Astrocyte (in vitro differentiated cells and primary cell): ENCODE results near the gene TGM5. TPM values are rescaled to one million over a fixed set of nuclear protein-coding genes. Genes with fewer than 3 reads are reported as not detected.
"Not testable (repeated sequence)": the region's sequence is repeated elsewhere in the genome, so short reads cannot be mapped to it uniquely, and the experiment has no call there.

ENCODE experiments used
- DNase-seq: peaks from one replicate; pipeline ENCODE4 v3.0.0-alpha.2; 2010; ENCODE audit warnings: low read depth
- FAIRE-seq: peaks from 2 replicates; lab custom pipeline; 2011; peaks lifted over from hg19 to GRCh38; lab: Jason Lieb, UNC
- H2AFZ ChIP-seq: 2 replicates; pipeline ENCODE4 v1.6.0; 2012; ENCODE audit warnings: low read depth, low read length, inconsistent platforms
- H3K27ac ChIP-seq: 2 replicates; pipeline ENCODE4 v1.5.1; 2011; ENCODE audit warnings: low read depth, low read length, inconsistent platforms
- H3K27me3 ChIP-seq: 2 replicates; pipeline ENCODE4 v1.6.0; 2011; ENCODE audit warnings: low read length, inconsistent platforms; ENCODE audit not compliant: insufficient read depth
- H3K36me3 ChIP-seq: 2 replicates; pipeline ENCODE4 v1.5.1; 2011; ENCODE audit warnings: low read length, inconsistent platforms; ENCODE audit not compliant: insufficient read depth
- H3K4me1 ChIP-seq: 2 replicates; pipeline ENCODE4 v1.5.1; 2011; ENCODE audit warnings: low read length, inconsistent platforms; ENCODE audit not compliant: insufficient read depth
- H3K4me2 ChIP-seq: 2 replicates; pipeline ENCODE4 v1.6.0; 2012; ENCODE audit warnings: low read length, inconsistent platforms
- H3K4me3 ChIP-seq: 2 replicates; pipeline ENCODE4 v1.5.1; 2011; ENCODE audit warnings: low read depth, mild to moderate bottlenecking, low read length, inconsistent platforms; ENCODE audit not compliant: insufficient read depth
- H3K79me2 ChIP-seq: 2 replicates; pipeline ENCODE4 v1.6.0; 2012; ENCODE audit warnings: mild to moderate bottlenecking, low read length, inconsistent platforms; ENCODE audit not compliant: insufficient read depth
- H3K9ac ChIP-seq: 2 replicates; pipeline ENCODE4 v1.6.0; 2012; ENCODE audit warnings: mild to moderate bottlenecking, low read length, inconsistent platforms
- H3K9me3 ChIP-seq: 2 replicates; pipeline ENCODE4 v1.5.1; 2012; ENCODE audit warnings: low read depth, mild to moderate bottlenecking, low read length, inconsistent platforms; ENCODE audit not compliant: insufficient read depth
- H4K20me1 ChIP-seq: 2 replicates; pipeline ENCODE4 v1.6.0; 2012; ENCODE audit warnings: low read length, inconsistent platforms; ENCODE audit not compliant: insufficient read depth
- H3K27ac Mint-ChIP-seq: one replicate; pipeline ENCODE4 v1.8.0; 2021; ENCODE audit warnings: mild to moderate bottlenecking, mixed read lengths; ENCODE audit not compliant: unreplicated experiment
- H3K27me3 Mint-ChIP-seq: one replicate; pipeline ENCODE4 v1.8.0; 2021; ENCODE audit warnings: low read depth, mixed read lengths; ENCODE audit not compliant: unreplicated experiment
- H3K36me3 Mint-ChIP-seq: one replicate; pipeline ENCODE4 v1.8.0; 2021; ENCODE audit warnings: low read depth, mixed read lengths; ENCODE audit not compliant: unreplicated experiment
- H3K4me1 Mint-ChIP-seq: one replicate; pipeline ENCODE4 v1.8.0; 2021; ENCODE audit warnings: low read depth, mixed read lengths; ENCODE audit not compliant: unreplicated experiment
- H3K4me3 Mint-ChIP-seq: one replicate; pipeline ENCODE4 v1.8.0; 2021; ENCODE audit warnings: mild to moderate bottlenecking, moderate library complexity, mixed read lengths; ENCODE audit not compliant: unreplicated experiment
- H3K9me3 Mint-ChIP-seq: one replicate; pipeline ENCODE4 v1.8.0; 2021; ENCODE audit warnings: mild to moderate bottlenecking, mixed read lengths; ENCODE audit not compliant: unreplicated experiment
- CTCF ChIP-seq: IDR thresholded peaks from 2 replicates; pipeline ENCODE4 v1.5.1; 2011; ENCODE audit warnings: low read depth, mild to moderate bottlenecking, inconsistent platforms, low read length, moderate library complexity; ENCODE audit not compliant: insufficient read depth
- EZH2 ChIP-seq: IDR thresholded peaks from 2 replicates; pipeline ENCODE4 v1.6.1; 2012; ENCODE audit warnings: mild to moderate bottlenecking, low read length, inconsistent platforms; ENCODE audit not compliant: insufficient read depth
- total RNA-seq: library from RNA; stranded (reverse); gene quantifications from 2 replicates; pipeline ENCODE4 v1.2.1, GENCODE V29; 2021

TGM5 gene
- total RNA-seq, 1 donor from 2014 or later, result 0.16 TPM

GRCh38 chr15:43274136-43274535 is 7.4 kb upstream of the TGM5 start:
- H3K9ac ChIP-seq, result no peak overlapping the region
- no peaks in the 10 kb centered on the region for H3K79me2 ChIP-seq
- H4K20me1 ChIP-seq, result no peaks in the 10 kb centered on the region
- no peak for DNase-seq
- peaks cover 26% of the 10 kb centered on the region for H3K27me3 ChIP-seq
- H3K9me3 ChIP-seq, result no peaks in the 10 kb centered on the region
- peaks cover 34% of the 10 kb centered on the region for H3K27me3 Mint-ChIP-seq
- TF ChIP-seq CTCF (no peak), EZH2 (no peak)
- H3K27ac ChIP-seq, result no peak overlapping the region
- no peak overlapping the region for H2AFZ ChIP-seq
- no peaks in the 10 kb centered on the region for H3K4me1 ChIP-seq
- H3K4me3 ChIP-seq, result no peak overlapping the region
- no peak overlapping the region for H3K4me2 ChIP-seq
- no peaks in the 10 kb centered on the region for H3K4me1 Mint-ChIP-seq
- H3K36me3 Mint-ChIP-seq, result no peaks in the 10 kb centered on the region
- H3K9me3 Mint-ChIP-seq, result peaks cover 7% of the 10 kb centered on the region
- no peak overlapping the region for H3K27ac Mint-ChIP-seq
- no peak overlapping the region for H3K4me3 Mint-ChIP-seq
- no peak for FAIRE-seq
- H3K36me3 ChIP-seq, result no peaks in the 10 kb centered on the region

GRCh38 chr15:43273243-43273642 is 6.5 kb upstream of the TGM5 start:
- Histone ChIP-seq H3K9me3 (no peaks in the 10 kb centered on the region), H3K27ac (no peak overlapping the region), H3K9ac (no peak overlapping the region), H3K36me3 (no peaks in the 10 kb centered on the region), H3K4me1 (no peaks in the 10 kb centered on the region), H2AFZ (no peak overlapping the region), H4K20me1 (no peaks in the 10 kb centered on the region), H3K79me2 (no peaks in the 10 kb centered on the region), H3K4me2 (no peak overlapping the region), H3K27me3 (peaks cover 20% of the 10 kb centered on the region), H3K4me3 (no peak overlapping the region)
- TF ChIP-seq CTCF (no peak), EZH2 (no peak)
- peaks cover 7% of the 10 kb centered on the region for H3K9me3 Mint-ChIP-seq
- no peaks in the 10 kb centered on the region for H3K4me1 Mint-ChIP-seq
- FAIRE-seq (no peak), DNase-seq (no peak)
- H3K4me3 Mint-ChIP-seq, result no peak overlapping the region
- H3K27ac Mint-ChIP-seq, result no peak overlapping the region
- peaks cover 35% of the 10 kb centered on the region for H3K27me3 Mint-ChIP-seq
- H3K36me3 Mint-ChIP-seq, result no peaks in the 10 kb centered on the region

GRCh38 chr15:43271908-43272307 is 5.2 kb upstream of the TGM5 start:
- H3K4me1 ChIP-seq, H4K20me1 ChIP-seq, H3K79me2 ChIP-seq, H3K4me2 ChIP-seq, H3K9me3 ChIP-seq, H3K36me3 Mint-ChIP-seq, H3K4me3 Mint-ChIP-seq, H3K9me3 Mint-ChIP-seq, FAIRE-seq, H3K4me3 ChIP-seq, H3K27ac ChIP-seq, H3K4me1 Mint-ChIP-seq, H3K9ac ChIP-seq, H2AFZ ChIP-seq, H3K27ac Mint-ChIP-seq, DNase-seq, H3K36me3 ChIP-seq: not testable (repeated sequence)
- peaks cover 35% of the 10 kb centered on the region for H3K27me3 Mint-ChIP-seq
- H3K27me3 ChIP-seq, result peaks cover 21% of the 10 kb centered on the region
